ENCODE measurements around the gene TGFB1. TPM values are rescaled to one million over a fixed set of nuclear protein-coding genes. Genes with fewer than 3 reads are reported as not detected.
"Not testable (repeated sequence)": the region's sequence is repeated elsewhere in the genome, so short reads cannot be mapped to it uniquely, and the experiment has no call there.

TGFB1 gene
- total RNA-seq, 1 donor from 2014 or later: 195 TPM

- no peak for TF ChIP-seq CTCF (IDR thresholded peaks at IDR 0.05)
- Mint-ChIP-seq H3K27me3 (ENCODE audit: low read depth) (no peaks in the 10 kb centered on the region), H3K9me3 (ENCODE audit: low read depth) (no peaks in the 10 kb centered on the region), H3K27ac (ENCODE audit: unreplicated experiment) (peak overlapping the region; percentile 55), H3K36me3 (ENCODE audit: low read depth) (no peaks in the 10 kb centered on the region), H3K4me1 (ENCODE audit: low read depth) (peaks cover 22% of the 10 kb centered on the region), H3K4me3 (ENCODE audit: unreplicated experiment) (peak overlapping the region; percentile 65)
- no peak for DNase-seq (ENCODE audit: low spot score)
Observed at GRCh38 chr19:41376998-41377365, 23.3 kb upstream of the TGFB1 start.

GRCh38 chr19:41376241-41376997 is 22.7 kb upstream of the TGFB1 start, which contains the start of gene TMEM91:
Gene TMEM91, plus strand, starts transcription at chr19:41376533. Its CDS starts 1,777 bp downstream, at chr19:41378310.
- no peaks in the 10 kb centered on the region for H3K27me3 Mint-ChIP-seq (ENCODE audit: low read depth)

GRCh38 chr19:41373993-41374392 is 20.3 kb upstream of the TGFB1 start:
- Mint-ChIP-seq H3K4me3 (ENCODE audit: unreplicated experiment) (peak overlapping the region; percentile 4), H3K9me3 (ENCODE audit: low read depth) (no peaks in the 10 kb centered on the region), H3K27me3 (ENCODE audit: low read depth) (no peaks in the 10 kb centered on the region), H3K27ac (ENCODE audit: unreplicated experiment) (peak overlapping the region; percentile 69), H3K4me1 (ENCODE audit: low read depth) (peaks cover 22% of the 10 kb centered on the region), H3K36me3 (ENCODE audit: low read depth) (no peaks in the 10 kb centered on the region)
- no peak for TF ChIP-seq CTCF (IDR thresholded peaks at IDR 0.05)
- no peak for DNase-seq (ENCODE audit: low spot score)

More at GRCh38 chr19:41376241-41376997, 22.7 kb upstream of the TGFB1 start, which contains the start of gene TMEM91:
- peak within 1 kb of the TSS; percentile 65 for H3K4me3 Mint-ChIP-seq (ENCODE audit: unreplicated experiment)
- H3K36me3 Mint-ChIP-seq (ENCODE audit: low read depth): no peaks in the 10 kb centered on the region
- DNase-seq (ENCODE audit: low spot score): no peak
- H3K27ac Mint-ChIP-seq (ENCODE audit: unreplicated experiment): peak within 1 kb of the TSS; percentile 55
- H3K4me1 Mint-ChIP-seq (ENCODE audit: low read depth): peaks cover 22% of the 10 kb centered on the region
- H3K9me3 Mint-ChIP-seq (ENCODE audit: low read depth): no peaks in the 10 kb centered on the region
- TF ChIP-seq CTCF (IDR thresholded peaks at IDR 0.05): no peak

GRCh38 chr19:41372501-41372900 is 18.8 kb upstream of the TGFB1 start:
- H3K9me3 Mint-ChIP-seq (ENCODE audit: low read depth): no peaks in the 10 kb centered on the region
- no peaks in the 10 kb centered on the region for H3K36me3 Mint-ChIP-seq (ENCODE audit: low read depth)
- DNase-seq (ENCODE audit: low spot score): no peak
- no peaks in the 10 kb centered on the region for H3K27me3 Mint-ChIP-seq (ENCODE audit: low read depth)
- H3K4me1 Mint-ChIP-seq (ENCODE audit: low read depth): peaks cover 30% of the 10 kb centered on the region
- no peak overlapping the region for H3K27ac Mint-ChIP-seq (ENCODE audit: unreplicated experiment)
- no peak overlapping the region for H3K4me3 Mint-ChIP-seq (ENCODE audit: unreplicated experiment)
- TF ChIP-seq CTCF (IDR thresholded peaks at IDR 0.05): no peak

GRCh38 chr19:41371541-41371940 is 17.8 kb upstream of the TGFB1 start:
- Mint-ChIP-seq H3K27me3 (ENCODE audit: low read depth) (no peaks in the 10 kb centered on the region), H3K9me3 (ENCODE audit: low read depth) (no peaks in the 10 kb centered on the region), H3K4me1 (ENCODE audit: low read depth) (peaks cover 31% of the 10 kb centered on the region), H3K4me3 (ENCODE audit: unreplicated experiment) (no peak overlapping the region), H3K27ac (ENCODE audit: unreplicated experiment) (no peak overlapping the region), H3K36me3 (ENCODE audit: low read depth) (no peaks in the 10 kb centered on the region)
- no peak for TF ChIP-seq CTCF (IDR thresholded peaks at IDR 0.05)
- DNase-seq (ENCODE audit: low spot score): no peak

- not testable (repeated sequence) for H3K9me3 Mint-ChIP-seq (ENCODE audit: low read depth); H3K27ac Mint-ChIP-seq (ENCODE audit: unreplicated experiment); H3K27me3 Mint-ChIP-seq (ENCODE audit: low read depth); H3K4me3 Mint-ChIP-seq (ENCODE audit: unreplicated experiment); DNase-seq (ENCODE audit: low spot score); H3K36me3 Mint-ChIP-seq (ENCODE audit: low read depth)
- peaks cover 32% of the 10 kb centered on the region for H3K4me1 Mint-ChIP-seq (ENCODE audit: low read depth)
Observed at GRCh38 chr19:41371119-41371518, 17.4 kb upstream of the TGFB1 start.
